ENCODE measurements around the gene ARHGEF7.

Gene ARHGEF7

GRCh38 chr13:111353508-111353907 is 238.4 kb downstream of the ARHGEF7 start:
- no peak for DNase-seq (ENCODE audit: low spot score)

GRCh38 chr13:111354789-111355188 is 239.7 kb downstream of the ARHGEF7 start:
- no peak for DNase-seq (ENCODE audit: low spot score)
